Activated CD8-positive, alpha-beta memory T cell treated with anti-CD3 and anti-CD28 coated beads, Interleukin-2, amount 10 ng/mL, durations not matched to agents 7 days and 5 days (primary cell): ENCODE data around the gene PAPPA. TPM values are rescaled to one million over a fixed set of nuclear protein-coding genes. Genes with fewer than 3 reads are reported as not detected.

ENCODE experiments used
- ATAC-seq: fragments of 150-1000 bp; cut with Tn5 transposase; one replicate; pipeline ENCODE4 v1.10.0; 2021; ENCODE audit warnings: moderate library complexity
- CTCF ChIA-PET: fragments of 350-600 bp; sonication (Branson Sonifier 250); formaldehyde crosslinking; loops from one replicate; lab custom pipeline; 2021; ENCODE audit warnings: antibody characterized with exemption; lab: Charles Lee
- DNase-seq: peaks from one replicate; pipeline ENCODE4 v3.0.0-alpha.2; 2020
- H3K27ac Mint-ChIP-seq: one replicate; pipeline ENCODE4 v1.8.0; 2021; ENCODE audit warnings: mild to moderate bottlenecking, mixed read lengths
- H3K27me3 Mint-ChIP-seq: one replicate; pipeline ENCODE4 v1.8.0; 2021; ENCODE audit warnings: mixed read lengths
- H3K36me3 Mint-ChIP-seq: one replicate; pipeline ENCODE4 v1.8.0; 2021; ENCODE audit warnings: mild to moderate bottlenecking, mixed read lengths
- H3K4me1 Mint-ChIP-seq: one replicate; pipeline ENCODE4 v1.8.0; 2021; ENCODE audit warnings: mixed read lengths
- H3K4me3 Mint-ChIP-seq: one replicate; pipeline ENCODE4 v1.8.0; 2021; ENCODE audit warnings: mild to moderate bottlenecking, moderate library complexity, mixed read lengths
- H3K9me3 Mint-ChIP-seq: one replicate; pipeline ENCODE4 v1.8.0; 2022; ENCODE audit warnings: low read depth, mixed read lengths
- total RNA-seq, 2 experiments: library from RNA; stranded (reverse); gene quantifications; one replicate each; pipeline ENCODE4 v1.2.3, GENCODE V29; 2021

PAPPA gene
- total RNA-seq, 2 experiments from 2014 or later, result not detected

DNA sequence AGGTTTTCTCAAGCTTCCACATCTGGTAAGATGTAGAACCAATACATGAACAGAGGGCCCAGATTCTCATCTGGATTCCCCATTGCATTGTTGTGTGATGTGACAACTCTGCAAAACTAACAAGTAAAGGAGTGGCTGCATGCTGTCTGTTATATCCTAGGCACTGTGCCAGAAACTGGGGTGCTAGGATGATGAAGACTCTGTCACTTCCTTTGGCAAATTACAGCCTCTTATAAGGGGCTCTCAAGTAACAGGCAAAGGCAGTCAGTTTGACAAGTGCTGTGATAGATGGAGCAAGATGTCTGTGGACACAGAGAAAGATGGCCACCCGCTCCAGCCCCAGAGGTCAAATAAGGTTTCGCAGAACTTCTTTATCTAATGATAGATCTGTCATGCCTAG lies 115.7 kb downstream of the PAPPA start:
- Mint-ChIP-seq H3K4me3 (no peak overlapping the region), H3K9me3 (no peaks in the 10 kb centered on the region), H3K4me1 (no peaks in the 10 kb centered on the region), H3K27me3 (peaks cover 2% of the 10 kb centered on the region), H3K36me3 (no peaks in the 10 kb centered on the region), H3K27ac (no peak overlapping the region)
- CTCF ChIA-PET, result no interaction called here
- DNase-seq (no peak), ATAC-seq (no peak)

- DNase-seq (no peak), ATAC-seq (no peak)
- H3K9me3 Mint-ChIP-seq, result no peaks in the 10 kb centered on the region
- H3K4me3 Mint-ChIP-seq, result no peak overlapping the region
- CTCF ChIA-PET, result no interaction called here
- H3K27me3 Mint-ChIP-seq, result peaks cover 2% of the 10 kb centered on the region
- no peaks in the 10 kb centered on the region for H3K4me1 Mint-ChIP-seq
- H3K36me3 Mint-ChIP-seq, result no peaks in the 10 kb centered on the region
- H3K27ac Mint-ChIP-seq, result no peak overlapping the region
These were observed 117.0 kb downstream of the PAPPA start for GRCh38 chr9:116270546-116270945.

- CTCF ChIA-PET, result no interaction called here
- no peaks in the 10 kb centered on the region for H3K36me3 Mint-ChIP-seq
- H3K4me1 Mint-ChIP-seq, result no peaks in the 10 kb centered on the region
- no peaks in the 10 kb centered on the region for H3K9me3 Mint-ChIP-seq
- no peak overlapping the region for H3K4me3 Mint-ChIP-seq
- no peak overlapping the region for H3K27ac Mint-ChIP-seq
- ATAC-seq (no peak), DNase-seq (no peak)
- no peaks in the 10 kb centered on the region for H3K27me3 Mint-ChIP-seq
These were observed 117.7 kb downstream of the PAPPA start for GRCh38 chr9:116271340-116271739.

GRCh38 chr9:116271991-116272390 lies 118.4 kb downstream of the PAPPA start:
- Mint-ChIP-seq H3K9me3 (no peaks in the 10 kb centered on the region), H3K27ac (no peak overlapping the region), H3K27me3 (no peaks in the 10 kb centered on the region), H3K4me1 (no peaks in the 10 kb centered on the region), H3K4me3 (no peak overlapping the region), H3K36me3 (no peaks in the 10 kb centered on the region)
- no peak for ATAC-seq
- no peak for DNase-seq
- CTCF ChIA-PET, result no interaction called here

GRCh38 chr9:116274293-116274692 lies 120.7 kb downstream of the PAPPA start:
- CTCF ChIA-PET, result no interaction called here
- Mint-ChIP-seq H3K27ac (no peak overlapping the region), H3K36me3 (no peaks in the 10 kb centered on the region), H3K27me3 (no peaks in the 10 kb centered on the region), H3K4me1 (no peaks in the 10 kb centered on the region), H3K9me3 (no peaks in the 10 kb centered on the region), H3K4me3 (no peak overlapping the region)
- DNase-seq (no peak), ATAC-seq (no peak)

- H3K27me3 Mint-ChIP-seq, result no peaks in the 10 kb centered on the region
- no peak for ATAC-seq
- no peak overlapping the region for H3K4me3 Mint-ChIP-seq
- no peak for DNase-seq
- CTCF ChIA-PET, result no interaction called here
- no peaks in the 10 kb centered on the region for H3K9me3 Mint-ChIP-seq
- H3K36me3 Mint-ChIP-seq, result no peaks in the 10 kb centered on the region
- H3K4me1 Mint-ChIP-seq, result no peaks in the 10 kb centered on the region
- H3K27ac Mint-ChIP-seq, result no peak overlapping the region
These were observed 122.0 kb downstream of the PAPPA start for GRCh38 chr9:116275418-116276195.

DNA sequence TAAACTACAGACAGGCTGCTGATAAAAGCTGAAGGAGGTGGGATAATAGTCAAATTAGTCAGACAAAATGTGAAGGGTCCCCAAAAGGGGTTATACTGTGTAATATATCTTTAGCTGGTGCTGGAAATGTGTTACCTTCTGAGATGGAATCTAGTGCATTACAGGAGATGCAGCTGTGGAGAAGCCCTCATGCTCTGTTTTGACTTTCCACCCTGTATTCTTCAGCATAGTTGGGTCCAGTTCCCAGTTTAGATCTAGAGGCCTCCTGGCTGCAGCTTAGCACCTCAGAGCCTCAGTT lies 122.6 kb downstream of the PAPPA start:
- no peaks in the 10 kb centered on the region for H3K9me3 Mint-ChIP-seq
- no peak overlapping the region for H3K27ac Mint-ChIP-seq
- CTCF ChIA-PET, result no interaction called here
- H3K4me3 Mint-ChIP-seq, result no peak overlapping the region
- DNase-seq (no peak), ATAC-seq (no peak)
- H3K4me1 Mint-ChIP-seq, result no peaks in the 10 kb centered on the region
- H3K36me3 Mint-ChIP-seq, result no peaks in the 10 kb centered on the region
- H3K27me3 Mint-ChIP-seq, result no peaks in the 10 kb centered on the region

DNA sequence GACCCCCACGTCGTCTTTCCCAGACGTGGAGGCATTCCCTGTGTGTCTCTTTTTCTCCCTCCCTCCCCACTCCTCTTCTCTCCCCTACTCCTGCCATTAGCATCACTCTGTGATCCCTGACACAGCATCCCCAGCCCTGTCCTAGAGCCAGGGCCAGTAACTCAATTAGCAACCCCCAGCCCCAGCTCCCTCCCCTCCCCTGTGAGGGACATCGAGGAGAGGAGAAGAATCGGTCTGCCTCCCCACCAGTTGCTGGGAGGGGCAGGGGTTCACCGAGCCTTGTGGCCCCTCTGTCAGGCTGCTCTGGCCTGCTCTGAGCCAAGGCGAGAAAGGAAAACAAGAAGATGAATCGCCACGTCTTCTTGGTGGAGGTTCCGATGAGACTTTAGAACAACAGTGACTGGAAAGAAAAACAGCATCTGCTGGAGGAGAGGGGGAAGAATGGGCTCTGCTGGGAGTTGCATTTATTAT lies 123.1 kb downstream of the PAPPA start:
- no peaks in the 10 kb centered on the region for H3K36me3 Mint-ChIP-seq
- no peak overlapping the region for H3K27ac Mint-ChIP-seq
- no peaks in the 10 kb centered on the region for H3K27me3 Mint-ChIP-seq
- no peak overlapping the region for H3K4me3 Mint-ChIP-seq
- CTCF ChIA-PET, result no interaction called here
- no peak for DNase-seq
- no peaks in the 10 kb centered on the region for H3K9me3 Mint-ChIP-seq
- ATAC-seq, result no peak
- H3K4me1 Mint-ChIP-seq, result no peaks in the 10 kb centered on the region

- Mint-ChIP-seq H3K4me1 (no peaks in the 10 kb centered on the region), H3K27me3 (no peaks in the 10 kb centered on the region), H3K36me3 (no peaks in the 10 kb centered on the region), H3K9me3 (no peaks in the 10 kb centered on the region), H3K27ac (no peak overlapping the region), H3K4me3 (no peak overlapping the region)
- CTCF ChIA-PET, result no interaction called here
- ATAC-seq (no peak), DNase-seq (no peak)
These were observed 124.7 kb downstream of the PAPPA start for GRCh38 chr9:116278326-116278725.

DNA sequence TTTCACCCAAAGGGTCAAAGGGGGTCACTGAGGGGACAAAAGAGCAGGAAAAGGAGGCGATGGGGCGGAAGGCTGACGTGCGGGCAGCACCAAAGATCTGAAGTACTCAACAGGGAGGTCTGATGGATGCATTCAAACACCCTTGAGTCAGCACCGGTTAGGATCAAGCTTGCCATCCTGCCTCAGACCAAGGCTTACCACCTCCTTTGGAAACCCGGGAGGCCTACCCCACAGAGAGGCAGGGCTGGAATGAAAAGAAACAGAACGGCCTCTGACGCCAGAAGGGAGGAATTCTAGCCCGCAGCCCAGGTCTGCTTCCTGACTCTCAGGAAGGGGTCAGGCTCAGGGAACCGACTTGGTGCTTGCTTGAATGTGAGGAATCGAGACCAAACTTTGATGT lies 125.6 kb downstream of the PAPPA start:
- ATAC-seq (no peak), DNase-seq (no peak)
- CTCF ChIA-PET, result no interaction called here
- no peaks in the 10 kb centered on the region for H3K4me1 Mint-ChIP-seq
- no peaks in the 10 kb centered on the region for H3K27me3 Mint-ChIP-seq
- H3K4me3 Mint-ChIP-seq, result no peak overlapping the region
- no peaks in the 10 kb centered on the region for H3K9me3 Mint-ChIP-seq
- H3K36me3 Mint-ChIP-seq, result no peaks in the 10 kb centered on the region
- no peak overlapping the region for H3K27ac Mint-ChIP-seq

DNA sequence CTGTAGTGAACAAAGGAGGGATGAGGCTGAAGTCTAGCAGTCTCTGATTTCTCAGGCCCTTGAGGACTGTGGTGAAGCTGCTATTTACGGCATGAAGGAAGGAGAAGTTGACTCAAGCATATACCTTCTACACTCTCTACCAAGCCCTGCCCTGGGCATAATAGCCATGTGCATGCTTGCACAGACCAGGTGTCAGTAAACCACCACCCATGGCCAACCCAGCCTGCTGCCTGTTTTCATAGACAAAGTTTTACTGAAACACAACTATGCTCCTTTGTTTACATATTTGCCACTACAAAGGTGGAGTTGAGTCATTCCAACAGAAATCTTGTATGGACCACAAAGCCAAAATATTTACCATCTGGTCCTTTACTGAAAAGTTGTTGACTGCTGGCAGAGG lies 126.9 kb downstream of the PAPPA start:
- no peaks in the 10 kb centered on the region for H3K9me3 Mint-ChIP-seq
- no peaks in the 10 kb centered on the region for H3K4me1 Mint-ChIP-seq
- H3K36me3 Mint-ChIP-seq, result no peaks in the 10 kb centered on the region
- CTCF ChIA-PET, result no interaction called here
- H3K27ac Mint-ChIP-seq, result no peak overlapping the region
- H3K4me3 Mint-ChIP-seq, result no peak overlapping the region
- DNase-seq (no peak), ATAC-seq (no peak)
- peaks cover 3% of the 10 kb centered on the region for H3K27me3 Mint-ChIP-seq

DNA sequence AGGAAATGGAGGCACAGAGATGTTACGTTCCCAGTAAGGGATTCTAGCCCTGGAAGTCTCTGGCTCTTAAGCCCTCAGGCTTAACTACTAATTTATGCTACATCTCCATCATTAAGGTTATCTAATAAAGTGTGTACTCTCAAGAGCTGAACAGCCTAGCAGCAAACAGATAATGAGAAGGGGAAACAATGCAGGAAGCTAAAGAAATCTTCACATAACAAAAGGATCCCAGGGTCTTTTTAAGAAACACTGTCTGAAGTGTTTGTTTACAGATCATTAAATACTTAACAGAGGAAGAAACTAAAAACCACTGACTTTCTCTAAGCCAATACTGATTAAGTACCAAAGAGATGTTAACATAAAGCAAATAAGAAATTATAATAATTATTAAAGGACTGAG lies 129.0 kb downstream of the PAPPA start:
- Mint-ChIP-seq H3K27me3 (peaks cover 3% of the 10 kb centered on the region), H3K4me3 (no peak overlapping the region), H3K9me3 (no peaks in the 10 kb centered on the region), H3K27ac (no peak overlapping the region), H3K36me3 (no peaks in the 10 kb centered on the region), H3K4me1 (no peaks in the 10 kb centered on the region)
- DNase-seq (no peak), ATAC-seq (no peak)
- CTCF ChIA-PET, result no interaction called here

- no peak overlapping the region for H3K4me3 Mint-ChIP-seq
- peaks cover 3% of the 10 kb centered on the region for H3K27me3 Mint-ChIP-seq
- DNase-seq (no peak), ATAC-seq (no peak)
- H3K4me1 Mint-ChIP-seq, result no peaks in the 10 kb centered on the region
- H3K27ac Mint-ChIP-seq, result no peak overlapping the region
- no peaks in the 10 kb centered on the region for H3K36me3 Mint-ChIP-seq
- CTCF ChIA-PET, result no interaction called here
- no peaks in the 10 kb centered on the region for H3K9me3 Mint-ChIP-seq
These were observed 130.9 kb downstream of the PAPPA start for GRCh38 chr9:116284518-116284917.

DNA sequence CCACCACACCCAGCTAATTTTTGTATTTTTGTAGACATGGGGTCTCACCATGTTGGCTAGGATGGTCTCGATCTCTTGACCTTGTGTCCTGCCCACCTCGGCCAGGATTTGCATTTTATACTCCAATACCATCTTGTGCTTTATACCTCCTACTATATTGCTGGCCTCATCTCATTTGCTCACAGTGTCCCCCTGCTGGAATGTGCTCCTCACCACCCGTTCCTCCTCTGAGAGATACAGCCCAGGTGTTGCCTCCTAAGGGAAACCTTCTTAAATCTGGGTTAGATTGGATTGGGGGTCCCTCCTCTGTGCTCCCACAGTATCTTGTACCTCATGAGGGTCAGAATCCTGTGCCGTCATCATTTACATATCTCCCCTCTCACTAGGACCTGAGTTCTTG lies 131.7 kb downstream of the PAPPA start:
- CTCF ChIA-PET, result no interaction called here
- no peak for ATAC-seq
- no peak for DNase-seq
- Mint-ChIP-seq H3K36me3 (no peaks in the 10 kb centered on the region), H3K27ac (no peak overlapping the region), H3K27me3 (peaks cover 3% of the 10 kb centered on the region), H3K9me3 (no peaks in the 10 kb centered on the region), H3K4me1 (no peaks in the 10 kb centered on the region), H3K4me3 (no peak overlapping the region)

GRCh38 chr9:116286297-116286696 lies 132.7 kb downstream of the PAPPA start:
- ATAC-seq, result no peak
- no peak overlapping the region for H3K27ac Mint-ChIP-seq
- DNase-seq, result no peak
- no peak overlapping the region for H3K4me3 Mint-ChIP-seq
- CTCF ChIA-PET, result no interaction called here
- H3K9me3 Mint-ChIP-seq, result no peaks in the 10 kb centered on the region
- no peaks in the 10 kb centered on the region for H3K36me3 Mint-ChIP-seq
- no peaks in the 10 kb centered on the region for H3K4me1 Mint-ChIP-seq
- H3K27me3 Mint-ChIP-seq, result peaks cover 3% of the 10 kb centered on the region
